Endothelial cell of umbilical vein (primary cell): Measurements from ENCODE around the gene GDNF. TPM values are rescaled to one million over a fixed set of nuclear protein-coding genes. Genes with fewer than 3 reads are reported as not detected.

ENCODE experiments used
- BruUV-seq: library from RNA; stranded (reverse); fragments of 400-500 nt; replicated peaks from 2 replicates; lab custom pipeline; 2021; lab: Mats Ljungman, UMichigan
- CTCF ChIA-PET: fragments of 300-600, 350-600 bp; sonication (Branson Sonifier 250); formaldehyde crosslinking; loops from one replicate; lab custom pipeline; 2021; ENCODE audit warnings: antibody characterized with exemption, inconsistent platforms; lab: Charles Lee
- POLR2A ChIA-PET: fragments of 300-600, 350-600 bp; sonication (Branson Sonifier 250); formaldehyde crosslinking; loops from one replicate; lab custom pipeline; 2021; ENCODE audit warnings: antibody characterized with exemption, inconsistent platforms; lab: Charles Lee
- DNase-seq: peaks from one replicate; pipeline ENCODE4 v3.0.0-alpha.2; 2011; ENCODE audit warnings: low read depth, low spot score
- FAIRE-seq: peaks from 2 replicates; lab custom pipeline; 2011; peaks lifted over from hg19 to GRCh38; lab: Jason Lieb, UNC
- H2AFZ ChIP-seq: 2 replicates; pipeline ENCODE4 v1.6.0; 2012; ENCODE audit warnings: low read depth, low read length, control low read depth, inconsistent platforms
- H3K27ac ChIP-seq: 2 replicates; pipeline ENCODE4 v1.5.1; 2011; ENCODE audit warnings: low read depth, mild to moderate bottlenecking, control low read depth, low read length, moderate library complexity; ENCODE audit not compliant: insufficient read depth
- H3K27me3 ChIP-seq, 2 experiments: 2 replicates each; pipeline versions ENCODE4 v1.6.0 to v1.6.1; 2011; ENCODE audit warnings: low read length in 2 of 2, mixed read lengths in 1 of 2; ENCODE audit not compliant: control insufficient read depth in 2 of 2, insufficient read depth in 2 of 2
- H3K36me3 ChIP-seq, 2 experiments: 2 replicates in 1 of 2; 3 replicates in 1 of 2; pipeline ENCODE4 v1.5.1; 2011; ENCODE audit warnings: low read length in 2 of 2, mild to moderate bottlenecking in 1 of 2, moderate library complexity in 1 of 2; ENCODE audit not compliant: control insufficient read depth in 2 of 2, insufficient read depth in 2 of 2; ENCODE audit errors: extremely low read depth in 1 of 2
- H3K4me1 ChIP-seq: 3 replicates; pipeline ENCODE4 v1.5.1; 2011; ENCODE audit warnings: mild to moderate bottlenecking, low read length; ENCODE audit not compliant: control insufficient read depth, insufficient read depth; ENCODE audit errors: extremely low read depth
- H3K4me2 ChIP-seq: 2 replicates; pipeline ENCODE4 v1.6.1; 2011; ENCODE audit warnings: low read length, control low read depth, mixed read lengths; ENCODE audit not compliant: insufficient read depth
- H3K4me3 ChIP-seq, 3 experiments: fragments of 200-600 bp in 1 of 3; sonication (generic), shearing (Covaris generic) in 1 of 3; replicated peaks in 1 of 3; 2 replicates each; pipeline ENCODE4 v1.5.1; 2011 to 2016; ENCODE audit warnings: control low read depth in 3 of 3, low read length in 3 of 3, mild to moderate bottlenecking in 2 of 3, inconsistent platforms in 1 of 3, low read depth in 1 of 3, moderate library complexity in 1 of 3; ENCODE audit not compliant: insufficient read depth in 1 of 3
- H3K79me2 ChIP-seq: 2 replicates; pipeline ENCODE4 v1.6.0; 2012; ENCODE audit warnings: low read length, inconsistent platforms; ENCODE audit not compliant: control insufficient read depth, insufficient read depth
- H3K9ac ChIP-seq: replicated peaks from 2 replicates; pipeline ENCODE3; 2011; ENCODE audit warnings: low read length, control low read depth; ENCODE audit not compliant: insufficient read depth; ENCODE audit errors: extremely low read depth
- H3K9me1 ChIP-seq: replicated peaks from 3 replicates; pipeline ENCODE4 v1.6.0; 2011; ENCODE audit warnings: mild to moderate bottlenecking, low read length; ENCODE audit not compliant: control insufficient read depth, insufficient read depth; ENCODE audit errors: extremely low read depth
- H3K9me3 ChIP-seq: replicated peaks from 2 replicates; pipeline ENCODE4 v1.5.1; 2012; ENCODE audit warnings: low read length, inconsistent platforms; ENCODE audit not compliant: control insufficient read depth, insufficient read depth
- H4K20me1 ChIP-seq: replicated peaks from 2 replicates; pipeline ENCODE3; 2011; ENCODE audit warnings: mild to moderate bottlenecking, low read length; ENCODE audit not compliant: control insufficient read depth, insufficient read depth; ENCODE audit errors: extremely low read depth
- CTCF ChIP-seq, 2 donors: IDR thresholded peaks; 1 replicate in 1 of 2; 2 replicates in 1 of 2; pipeline ENCODE4 v1.5.1; 2011; ENCODE audit warnings: low read length in 2 of 2, mild to moderate bottlenecking in 2 of 2, moderate library complexity in 2 of 2, control low read depth in 1 of 2, inconsistent platforms in 1 of 2, low read depth in 1 of 2; ENCODE audit not compliant: insufficient read depth in 1 of 2; ENCODE audit errors: extremely low read depth in 1 of 2
- EZH2 ChIP-seq: IDR thresholded peaks from 2 replicates; pipeline ENCODE4 v1.6.1; 2012; ENCODE audit warnings: borderline replicate concordance, low read depth, mild to moderate bottlenecking, moderate library complexity, low read length, inconsistent platforms; ENCODE audit not compliant: severe bottlenecking
- FOS ChIP-seq: IDR thresholded peaks from 2 replicates; pipeline ENCODE4 v1.6.1; 2011; ENCODE audit warnings: mild to moderate bottlenecking, low read length, moderate library complexity, borderline replicate concordance; ENCODE audit not compliant: insufficient read depth
- GATA2 ChIP-seq: IDR thresholded peaks from 2 replicates; pipeline ENCODE4 v1.7.0; 2011; ENCODE audit warnings: low read depth, mild to moderate bottlenecking, moderate library complexity, mixed read lengths, low read length; ENCODE audit not compliant: insufficient read length, insufficient read depth
- JUN ChIP-seq: IDR thresholded peaks from 2 replicates; pipeline ENCODE4 v1.6.1; 2011; ENCODE audit warnings: borderline replicate concordance, low read depth; ENCODE audit not compliant: insufficient read length, insufficient read depth
- MAX ChIP-seq: IDR thresholded peaks from 2 replicates; pipeline ENCODE4 v1.6.1; 2011; ENCODE audit not compliant: insufficient read depth, insufficient read length
- MYC ChIP-seq: IDR thresholded peaks from one replicate; pipeline ENCODE4 v1.6.1; 2011; ENCODE audit warnings: mild to moderate bottlenecking, low read depth, low read length
- POLR2A ChIP-seq: IDR thresholded peaks from 2 replicates; pipeline ENCODE4 v1.6.1; 2012; ENCODE audit warnings: low read depth, mild to moderate bottlenecking, control low read depth, low read length
- dilution Hi-C: fragments of 300-500 bp; cut with MboI; formaldehyde crosslinking; loops from one replicate; pipeline ENCODE4 v1.15.0; 2019; ENCODE audit warnings: low sequenced_read_pairs; ENCODE audit not compliant: extremely low pct_ligation_motif_present
- intact Hi-C: fragments of 100-400 bp; cut with micrococcal nuclease; formaldehyde crosslinking; loops from one replicate; pipeline ENCODE4 v1.10.0; 2022
- polyA plus RNA-seq, 4 experiments: library from polyadenylated mRNA; depleted of rRNA in 3 of 4; stranded (reverse) in 3 of 4; unstranded in 1 of 4; fragments of >200 nt; gene quantifications; 2 replicates each; pipeline versions ENCODE4 v1.2.1 to v1.2.3, GENCODE V29; 2011 to 2012; ENCODE audit warnings: missing spikeins in 1 of 4
- total RNA-seq: library from RNA; stranded (reverse); gene quantifications from 2 replicates; pipeline ENCODE4 v1.2.3, GENCODE V29; 2021

The GDNF gene
- total and polyA plus RNA-seq, 2 donors (not counting 3 experiments of a cell fraction or from before 2014, with no cell fraction given) = not detected

DNA sequence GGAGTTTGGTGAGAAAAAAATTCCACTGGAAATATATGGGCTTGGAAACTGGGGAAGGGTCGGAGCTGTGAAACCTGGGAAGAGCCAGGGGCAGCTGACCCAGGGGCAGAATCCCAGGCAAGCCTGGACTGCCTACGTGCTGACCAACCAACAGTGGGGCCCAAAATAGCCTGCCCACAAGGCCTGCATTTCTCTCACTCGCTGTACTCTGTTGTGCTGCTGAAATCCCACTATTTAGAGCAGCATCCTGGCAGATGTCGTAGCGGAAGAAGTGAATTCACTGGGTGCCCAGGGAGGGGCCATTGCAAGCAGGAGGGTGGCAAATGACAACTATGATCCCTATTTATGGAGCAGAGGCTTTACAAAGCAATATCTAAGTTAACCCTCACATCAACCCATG lies 9.5 kb downstream of the GDNF start:
- Histone ChIP-seq H4K20me1 (no peaks in the 10 kb centered on the region), H3K36me3 (no peaks in the 10 kb centered on the region), H3K9me1 (no peaks in the 10 kb centered on the region), H3K27ac (no peak overlapping the region), H3K9ac (no peak overlapping the region), H3K4me3 (no peak overlapping the region), H3K79me2 (no peaks in the 10 kb centered on the region), H3K9me3 (no peaks in the 10 kb centered on the region), H3K27me3 (peaks cover 51 to 57% of the 10 kb centered on the region in 2 experiments), H3K4me1 (no peaks in the 10 kb centered on the region), H2AFZ (no peak overlapping the region), H3K4me2 (no peak overlapping the region)
- ChIA-PET POLR2A (no interaction called here), CTCF (interaction anchor here (1.3 to 2.0 kb wide), 2 partner anchors 10 to 13 kb away, joined by 3 to 5 read pairs; no protein-coding TSS in a partner anchor)
- no peak for DNase-seq
- TF ChIP-seq JUN (no peak), MAX (no peak), POLR2A (no peak), MYC (no peak), CTCF (IDR thresholded peaks at IDR 0.05; ENCODE audit: extremely low read depth in 1 of 2, insufficient read depth in 1 of 2, low read depth in 1 of 2, low read length in 2 of 2) (no peak), GATA2 (no peak), FOS (no peak), EZH2 (no peak)
- FAIRE-seq = no peak
- intact Hi-C loops = no loop called here
- dilution Hi-C loops = no loop called here
- no TSS peak for BruUV-seq
